A172 (cell line): ENCODE data around the gene MYH7B. TPM values are rescaled to one million over a fixed set of nuclear protein-coding genes. Genes with fewer than 3 reads are reported as not detected.

Experiments
- DNase-seq: peaks from one replicate; pipeline ENCODE4 v3.0.0-alpha.2; 2015; ENCODE audit warnings: low spot score
- total RNA-seq: library from RNA; depleted of rRNA; stranded (reverse); fragments of >200 nt; shearing (Covaris generic); gene quantifications from 2 replicates; pipeline ENCODE4 v1.2.3, GENCODE V29; 2014

Gene MYH7B
- total RNA-seq, 1 experiment from 2014 or later = not detected

DNA sequence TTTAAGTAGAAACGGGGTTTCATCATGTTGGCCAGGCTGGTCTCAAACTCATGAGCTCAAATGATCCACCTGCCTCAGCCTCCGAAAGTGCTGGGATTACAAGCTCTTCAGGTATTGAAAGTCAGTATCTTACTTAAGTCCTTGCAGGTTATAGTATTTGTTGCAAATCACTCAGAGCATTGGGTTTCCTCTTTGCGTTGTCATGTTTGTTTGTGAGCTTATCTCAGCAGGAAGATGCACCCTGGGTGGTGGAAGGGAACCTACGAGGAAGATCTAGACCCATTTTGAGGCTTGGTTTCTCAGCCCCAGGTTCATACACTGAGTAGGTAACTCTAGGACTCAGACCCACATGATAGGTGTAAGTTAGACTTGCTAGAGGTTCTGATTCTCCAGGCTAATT is 18.6 kb downstream of the MYH7B start:
- DNase-seq = no peak

GRCh38 chr20:34976286-34976685 is 20.6 kb downstream of the MYH7B start:
- no peak for DNase-seq

DNA sequence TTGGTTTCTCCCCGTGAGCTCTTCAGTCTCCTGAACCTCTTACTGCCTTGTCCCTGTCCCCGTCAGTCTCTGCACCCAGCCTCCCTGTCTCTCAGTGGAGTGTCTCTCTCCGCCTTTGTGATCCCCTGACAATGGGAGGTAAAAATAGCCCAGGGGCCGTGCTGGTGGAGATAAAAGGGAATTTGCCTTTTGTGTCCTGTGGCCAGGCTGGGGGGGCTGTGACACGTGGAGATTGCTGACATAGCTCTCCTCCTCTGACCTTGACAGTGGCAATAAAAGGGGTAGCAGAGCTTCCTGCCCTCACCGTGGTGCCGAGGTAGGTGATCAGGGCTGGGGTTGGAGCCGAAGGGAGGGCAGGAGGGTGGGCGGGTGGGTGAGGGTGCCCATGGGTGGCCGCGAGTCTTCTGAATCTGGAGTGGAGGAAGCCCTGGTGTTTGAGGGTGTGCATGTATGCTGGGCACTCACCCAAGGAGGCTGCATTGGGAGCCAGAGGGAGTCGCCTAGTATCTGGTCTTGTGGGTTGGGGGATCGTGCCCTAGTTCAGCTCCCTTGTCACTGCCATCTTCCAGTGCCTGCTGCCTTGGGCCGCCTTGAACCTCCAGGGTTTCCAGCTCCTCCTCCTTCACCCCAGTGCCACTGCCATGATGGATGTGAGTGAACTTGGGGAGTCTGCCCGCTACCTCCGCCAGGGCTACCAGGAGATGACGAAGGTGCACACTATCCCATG is 21.9 kb downstream of the MYH7B start:
- DNase-seq = no peak

DNA sequence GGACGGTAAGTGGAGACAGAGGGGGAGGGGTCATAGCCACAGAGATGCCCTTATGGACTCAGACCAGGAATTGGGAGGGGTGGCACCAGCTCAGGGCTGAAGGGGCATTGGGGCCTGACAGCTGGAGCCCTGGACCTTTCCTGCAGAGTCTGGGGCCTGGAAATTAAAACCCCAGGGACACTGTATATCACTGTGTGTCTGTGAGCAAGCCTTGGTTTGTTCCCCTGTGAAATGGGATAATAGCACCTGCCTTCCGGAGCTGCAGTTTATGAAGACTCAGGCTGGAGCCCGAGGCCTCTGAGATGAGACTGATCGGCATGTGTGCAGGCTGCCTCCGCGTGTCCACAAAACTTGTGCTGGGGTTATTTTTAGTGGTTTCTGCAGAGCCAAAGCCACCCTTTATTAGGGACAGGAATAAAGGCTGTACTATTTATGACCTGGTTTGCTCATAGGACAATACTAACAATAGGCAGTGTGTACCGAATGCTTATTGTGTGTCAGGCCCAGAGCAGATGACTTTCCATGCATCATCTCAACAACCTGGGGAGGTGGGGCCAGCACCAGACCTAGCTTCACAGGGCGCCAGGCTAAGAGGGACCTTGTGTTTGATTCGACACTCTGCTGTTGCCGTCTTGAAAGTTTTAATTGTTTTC is 22.6 kb downstream of the MYH7B start:
- no peak for DNase-seq

- no peak for DNase-seq
Measured at GRCh38 chr20:34979366-34980153, 23.9 kb downstream of the MYH7B start.

DNA sequence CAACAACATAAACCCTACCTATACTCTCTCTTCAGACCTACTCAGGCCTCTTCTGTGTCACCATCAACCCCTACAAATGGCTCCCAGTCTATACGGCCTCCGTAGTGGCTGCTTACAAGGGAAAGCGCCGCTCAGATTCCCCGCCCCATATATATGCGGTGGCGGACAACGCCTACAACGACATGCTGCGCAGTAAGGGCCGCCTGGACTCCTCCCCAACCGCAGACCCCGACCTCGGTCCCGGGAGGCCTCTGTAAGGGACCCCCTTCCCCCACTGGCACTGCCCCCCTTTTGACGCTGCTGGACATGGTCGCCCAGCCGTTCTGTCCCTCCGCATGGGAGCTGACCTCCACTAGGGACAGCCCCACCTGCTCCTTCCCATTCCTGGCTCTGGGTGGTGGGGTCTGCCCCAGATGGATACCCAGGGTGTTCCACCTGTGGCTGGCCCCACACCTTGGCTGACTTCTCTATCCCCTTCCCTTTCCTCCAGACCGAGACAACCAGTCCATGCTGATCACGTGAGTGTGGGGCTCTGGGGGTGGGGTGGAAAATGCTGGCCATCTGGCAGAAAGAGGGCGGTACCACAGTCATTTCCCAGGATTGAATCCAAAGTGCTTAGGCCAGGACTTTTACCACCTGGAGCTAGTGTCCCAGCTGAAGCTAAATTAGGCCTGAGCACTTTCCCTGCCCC is 25.0 kb downstream of the MYH7B start:
- DNase-seq = peak; percentile 25

GRCh38 chr20:34982270-34983088 is 26.8 kb downstream of the MYH7B start:
- no peak for DNase-seq

GRCh38 chr20:34983089-34983820 is 27.6 kb downstream of the MYH7B start:
- DNase-seq = no peak

DNA sequence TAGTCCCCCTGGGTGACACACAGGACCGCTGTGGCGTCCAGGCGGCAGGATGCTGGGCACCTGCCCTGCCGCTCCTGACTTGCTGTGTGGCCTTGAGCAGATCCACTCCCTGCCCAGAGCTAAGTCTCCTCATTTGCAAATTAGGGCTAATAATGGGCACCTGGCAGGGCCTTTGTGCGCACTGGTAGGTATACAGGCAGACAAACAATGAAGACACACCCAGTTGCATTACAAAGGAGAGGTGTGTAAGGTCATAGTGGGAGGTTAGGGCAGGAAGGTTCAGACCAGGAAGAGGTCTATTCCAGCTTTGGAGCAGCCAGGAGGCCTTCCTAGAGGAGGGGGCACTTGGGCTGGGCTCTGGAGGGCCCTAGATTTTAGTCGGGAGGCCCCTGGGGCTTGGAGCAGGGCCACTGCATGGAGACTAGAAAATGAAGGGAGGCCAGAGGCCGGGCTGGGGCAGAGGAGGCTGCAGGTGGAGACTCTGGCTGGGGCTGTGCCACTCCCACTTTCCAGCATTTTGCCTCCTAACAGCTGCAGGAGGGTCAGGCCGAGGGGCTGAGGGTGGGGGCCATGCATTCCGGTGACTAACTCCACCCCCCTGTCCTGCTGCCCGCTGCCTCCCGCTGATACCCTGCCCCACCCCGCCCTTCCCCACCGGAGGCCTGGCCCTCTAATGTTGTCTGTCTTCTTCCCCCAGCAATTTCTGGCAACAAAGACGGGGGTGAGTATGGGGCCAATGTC is 28.5 kb downstream of the MYH7B start:
- no peak for DNase-seq

DNA sequence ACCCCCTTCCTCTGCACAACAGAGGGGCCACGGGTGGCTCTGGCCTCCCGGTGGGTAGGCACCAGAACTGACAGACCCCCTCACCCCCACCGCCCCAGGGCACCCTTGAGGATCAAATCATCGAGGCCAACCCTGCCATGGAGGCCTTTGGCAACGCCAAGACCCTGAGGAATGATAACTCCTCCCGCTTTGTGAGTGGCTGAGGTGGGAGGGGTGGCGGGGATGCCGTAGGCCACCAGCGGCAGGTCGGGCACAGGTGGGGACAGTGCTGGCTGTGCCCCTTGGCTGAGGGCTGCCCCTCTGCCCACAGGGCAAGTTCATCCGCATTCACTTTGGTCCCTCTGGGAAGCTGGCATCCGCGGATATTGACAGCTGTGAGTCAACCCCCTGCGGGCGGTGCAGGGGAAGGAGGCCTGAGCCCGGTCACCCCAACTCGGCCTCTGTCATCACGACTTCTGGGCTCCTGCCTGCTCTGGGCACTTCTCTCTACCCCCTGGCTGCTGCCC is 29.1 kb downstream of the MYH7B start:
- no peak for DNase-seq

DNA sequence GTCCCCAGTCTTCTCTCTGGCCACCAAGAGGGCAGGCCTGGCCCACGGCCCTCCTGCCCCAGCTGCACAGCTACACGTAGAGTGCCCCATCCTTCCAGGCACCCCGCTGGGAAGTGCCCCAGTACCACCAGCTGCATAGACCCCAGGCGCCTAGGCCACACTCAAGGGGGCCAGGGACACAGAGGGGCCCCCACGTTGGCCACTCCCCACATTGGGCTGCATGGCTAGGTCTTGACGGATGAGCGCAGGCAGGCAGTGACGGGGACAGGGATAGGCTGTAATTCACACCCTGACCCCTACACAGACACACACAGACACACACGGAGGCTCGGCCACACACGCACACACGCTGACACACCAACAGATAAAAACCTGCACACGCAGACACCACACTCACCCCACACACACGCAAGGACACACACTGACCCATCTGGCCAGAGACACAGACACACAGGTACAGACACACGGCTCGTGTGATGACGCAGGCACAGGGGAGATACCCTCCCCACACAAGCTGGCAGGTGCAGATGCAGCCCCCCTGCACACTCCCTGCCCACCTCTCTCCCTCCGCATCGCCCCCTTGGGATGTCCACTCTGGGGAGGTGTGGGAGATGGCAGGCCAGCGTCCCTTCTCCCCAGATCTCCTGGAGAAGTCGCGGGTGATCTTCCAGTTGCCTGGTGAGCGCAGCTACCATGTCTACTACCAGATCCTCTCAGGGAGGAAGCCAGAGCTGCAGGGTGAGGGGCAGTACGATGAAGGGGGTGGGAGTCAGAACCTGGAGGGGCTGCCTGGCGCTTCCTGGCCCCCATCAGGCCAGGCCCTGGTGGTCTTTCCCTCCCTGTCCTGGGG is 30.0 kb downstream of the MYH7B start:
- no peak for DNase-seq

- DNase-seq = no peak
Measured at GRCh38 chr20:34986311-34987287, 30.9 kb downstream of the MYH7B start.

DNA sequence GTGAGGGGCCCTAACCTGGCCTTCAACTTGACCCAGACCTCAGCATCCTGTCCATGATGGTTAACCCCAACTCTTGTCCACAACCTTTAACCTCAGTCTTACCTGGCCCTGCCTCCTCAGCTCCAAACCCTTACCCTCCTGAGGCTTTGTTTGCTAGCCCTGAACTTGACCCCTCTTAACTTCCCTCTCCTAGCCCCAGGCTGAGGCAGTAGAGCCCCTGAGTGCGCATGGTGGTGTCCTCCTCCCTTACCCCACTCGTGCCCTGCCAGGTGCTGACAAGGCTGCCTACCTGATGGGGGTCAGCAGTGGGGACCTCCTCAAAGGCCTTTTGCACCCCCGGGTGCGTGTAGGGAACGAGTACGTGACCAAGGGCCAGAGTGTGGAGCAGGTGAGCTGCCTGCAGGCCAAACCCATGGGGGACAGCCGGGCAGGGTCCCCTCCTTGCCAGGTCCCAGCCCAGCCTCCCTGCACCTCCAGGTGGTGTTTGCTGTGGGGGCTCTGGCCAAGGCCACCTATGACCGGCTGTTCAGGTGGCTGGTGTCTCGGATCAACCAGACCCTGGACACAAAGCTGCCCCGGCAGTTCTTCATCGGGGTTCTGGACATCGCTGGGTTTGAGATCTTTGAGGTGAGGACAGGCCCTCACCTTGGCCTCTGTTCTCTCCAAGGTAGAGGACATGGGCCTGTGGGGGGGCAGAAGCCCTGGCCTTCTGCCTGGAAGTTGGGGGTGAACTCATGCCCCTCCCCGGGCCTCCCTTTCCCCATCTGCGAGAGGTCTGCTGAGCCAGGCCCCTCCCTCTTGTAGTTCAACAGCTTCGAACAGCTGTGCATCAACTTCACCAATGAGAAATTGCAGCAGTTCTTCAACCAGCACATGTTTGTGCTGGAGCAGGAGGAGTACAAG is 31.9 kb downstream of the MYH7B start:
- no peak for DNase-seq

GRCh38 chr20:34988191-34988540 is 32.5 kb downstream of the MYH7B start:
- no peak for DNase-seq

DNA sequence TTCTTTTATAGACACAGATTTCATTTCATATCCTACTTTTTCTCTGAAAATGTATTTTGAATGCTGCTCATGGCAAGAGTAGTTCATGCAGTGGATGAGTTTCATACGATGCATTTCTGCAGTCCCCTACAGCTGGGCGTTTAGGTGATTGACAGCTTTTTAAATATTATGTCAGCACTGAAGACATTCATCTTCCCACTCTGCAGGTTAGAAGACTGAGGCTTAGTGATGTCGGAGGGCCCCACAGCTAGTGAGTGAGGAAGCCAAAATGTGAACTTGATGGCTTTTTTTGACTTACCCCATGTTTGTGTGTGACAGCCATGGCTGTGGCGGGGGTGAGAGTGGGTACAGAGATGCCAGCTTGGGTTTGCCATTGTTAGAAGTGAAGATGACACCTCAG is 33.5 kb downstream of the MYH7B start:
- no peak for DNase-seq

DNA sequence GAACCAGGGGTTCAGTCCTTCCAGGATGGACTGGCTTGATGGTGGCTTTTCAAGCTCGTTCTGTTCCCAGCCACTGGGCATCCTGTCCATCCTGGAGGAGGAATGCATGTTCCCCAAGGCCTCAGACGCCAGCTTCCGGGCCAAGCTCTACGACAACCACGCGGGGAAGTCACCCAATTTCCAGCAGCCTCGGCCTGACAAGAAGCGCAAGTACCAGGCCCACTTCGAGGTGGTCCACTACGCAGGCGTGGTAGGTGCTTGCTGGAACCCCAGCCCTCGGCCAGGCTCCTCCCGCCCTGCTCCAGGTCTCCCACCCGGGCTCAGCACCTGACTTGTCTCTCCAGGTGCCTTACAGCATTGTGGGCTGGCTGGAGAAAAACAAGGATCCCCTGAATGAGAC is 34.0 kb downstream of the MYH7B start:
- DNase-seq = no peak

DNA sequence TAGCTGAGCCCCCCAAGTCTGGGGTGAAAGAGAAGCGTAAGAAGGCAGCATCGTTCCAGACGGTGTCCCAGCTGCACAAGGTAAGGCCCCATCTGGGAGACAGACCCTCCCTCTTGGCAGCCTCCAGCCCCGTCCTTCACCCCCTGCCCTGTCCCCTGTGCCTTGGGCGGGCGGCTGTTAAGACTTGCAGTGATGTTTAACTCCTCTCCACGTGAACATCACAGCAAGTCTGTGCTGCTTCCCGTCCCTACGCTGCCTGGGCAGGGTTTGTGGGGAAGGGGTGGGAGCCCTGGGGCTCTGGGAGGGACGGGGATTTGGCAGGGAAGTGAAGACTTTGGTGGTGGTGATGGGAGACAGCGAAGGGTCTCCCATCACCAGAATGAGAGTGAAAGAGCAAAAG is 34.6 kb downstream of the MYH7B start:
- no peak for DNase-seq
